Measurements from ENCODE around the gene B4GAT1.

- TF ChIP-seq EZH2 (IDR thresholded peaks at IDR 0.05) (no peak), CTCF (IDR thresholded peaks at IDR 0.05) (no peak)
These were observed 4.3 kb downstream of the B4GAT1 start for GRCh38 chr11:66343176-66343575.
